H9 (cell line): ENCODE data around the gene TMEM119. TPM values are rescaled to one million over a fixed set of nuclear protein-coding genes. Genes with fewer than 3 reads are reported as not detected.

ENCODE experiments used
- DNase-seq: peaks from one replicate; pipeline ENCODE4 v3.0.0-alpha.2; 2017
- H2AFZ ChIP-seq: one replicate; pipeline ENCODE4 v1.6.1; 2013; ENCODE audit warnings: mild to moderate bottlenecking, low read length, control low read depth, moderate library complexity
- H2AK5ac ChIP-seq: 2 replicates; pipeline ENCODE4 v1.6.1; 2013; ENCODE audit warnings: low read length, control low read depth, mixed read lengths; ENCODE audit not compliant: insufficient read length
- H2BK120ac ChIP-seq: one replicate; pipeline ENCODE4 v1.6.1; 2013; ENCODE audit warnings: low read depth, mild to moderate bottlenecking, low read length, control low read depth, inconsistent platforms; ENCODE audit not compliant: poor library complexity, severe bottlenecking
- H2BK12ac ChIP-seq: 2 replicates; pipeline ENCODE4 v1.6.1; 2013; ENCODE audit warnings: low read length, control low read depth, mixed read lengths, low read depth; ENCODE audit not compliant: insufficient read length
- H2BK15ac ChIP-seq: 2 replicates; pipeline ENCODE4 v1.6.1; 2013; ENCODE audit warnings: low read depth, low read length, control low read depth
- H2BK20ac ChIP-seq: one replicate; pipeline ENCODE4 v1.6.1; 2013; ENCODE audit warnings: low read depth, mild to moderate bottlenecking, low read length, control low read depth, inconsistent platforms; ENCODE audit not compliant: poor library complexity, severe bottlenecking
- H2BK5ac ChIP-seq: 2 replicates; pipeline ENCODE4 v1.6.1; 2013; ENCODE audit warnings: low read length, control low read depth, mixed read lengths; ENCODE audit not compliant: insufficient read length
- H3K14ac ChIP-seq: 2 replicates; pipeline ENCODE4 v1.6.1; 2013; ENCODE audit warnings: low read length, control low read depth; ENCODE audit not compliant: insufficient read depth
- H3K18ac ChIP-seq: 2 replicates; pipeline ENCODE4 v1.6.1; 2013; ENCODE audit warnings: low read depth, mild to moderate bottlenecking, mixed read lengths, low read length, control low read depth; ENCODE audit not compliant: insufficient read length
- H3K23ac ChIP-seq: 2 replicates; pipeline ENCODE4 v1.6.1; 2013; ENCODE audit warnings: low read length, control low read depth, mixed read lengths, low read depth; ENCODE audit not compliant: insufficient read length
- H3K23me2 ChIP-seq: 2 replicates; pipeline ENCODE4 v1.6.1; 2013; ENCODE audit warnings: low read depth, mild to moderate bottlenecking, mixed read lengths, low read length, control low read depth; ENCODE audit not compliant: insufficient read length, poor library complexity, severe bottlenecking
- H3K27ac ChIP-seq: 2 replicates; pipeline ENCODE4 v1.5.1; 2013; ENCODE audit warnings: low read length, control low read depth, mixed read lengths, low read depth; ENCODE audit not compliant: insufficient read length
- H3K27me3 ChIP-seq: 2 replicates; pipeline ENCODE4 v1.6.1; 2013; ENCODE audit warnings: low read length, control low read depth, inconsistent platforms; ENCODE audit not compliant: insufficient read depth
- H3K4ac ChIP-seq: 2 replicates; pipeline ENCODE4 v1.6.1; 2013; ENCODE audit warnings: low read depth, mild to moderate bottlenecking, control low read depth, inconsistent platforms, low read length, moderate library complexity
- H3K4me1 ChIP-seq: 2 replicates; pipeline ENCODE4 v1.6.1; 2013; ENCODE audit warnings: low read length, control low read depth, inconsistent platforms; ENCODE audit not compliant: insufficient read depth
- H3K4me2 ChIP-seq: 2 replicates; pipeline ENCODE4 v1.6.1; 2013; ENCODE audit warnings: low read length, control low read depth, mixed read lengths; ENCODE audit not compliant: insufficient read length, insufficient read depth
- H3K56ac ChIP-seq: 2 replicates; pipeline ENCODE4 v1.6.1; 2013; ENCODE audit warnings: low read depth, mild to moderate bottlenecking, mixed read lengths, low read length, control low read depth; ENCODE audit not compliant: insufficient read length
- H3K79me1 ChIP-seq: 2 replicates; pipeline ENCODE4 v1.6.1; 2013; ENCODE audit warnings: low read depth, mild to moderate bottlenecking, moderate library complexity, low read length, control low read depth, inconsistent platforms; ENCODE audit not compliant: insufficient read depth, poor library complexity, severe bottlenecking
- H3K79me2 ChIP-seq: 2 replicates; pipeline ENCODE4 v1.6.1; 2013; ENCODE audit warnings: low read length, control low read depth, inconsistent platforms; ENCODE audit not compliant: insufficient read depth
- H3K9ac ChIP-seq: 2 replicates; pipeline ENCODE4 v1.6.1; 2013; ENCODE audit warnings: low read length, control low read depth, mixed read lengths; ENCODE audit not compliant: insufficient read length; ENCODE audit errors: extremely low read depth
- H3K9me3 ChIP-seq: one replicate; pipeline ENCODE4 v1.6.1; 2013; ENCODE audit warnings: low read depth, low read length, inconsistent platforms; ENCODE audit not compliant: control insufficient read depth
- H3T11ph ChIP-seq: one replicate; pipeline ENCODE4 v1.6.1; 2013; ENCODE audit warnings: mild to moderate bottlenecking, low read length, control low read depth, inconsistent platforms
- H4K20me1 ChIP-seq: one replicate; pipeline ENCODE4 v1.6.1; 2013; ENCODE audit not compliant: control insufficient read depth, insufficient read length, insufficient read depth
- H4K5ac ChIP-seq: 2 replicates; pipeline ENCODE4 v1.6.1; 2013; ENCODE audit warnings: low read depth, mild to moderate bottlenecking, mixed read lengths, low read length, control low read depth; ENCODE audit not compliant: insufficient read length
- H4K8ac ChIP-seq: replicated peaks from 2 replicates; pipeline ENCODE4 v1.6.1; 2013; ENCODE audit warnings: low read length, control low read depth, mixed read lengths, low read depth; ENCODE audit not compliant: insufficient read length
- H4K91ac ChIP-seq: 2 replicates; pipeline ENCODE4 v1.6.1; 2013; ENCODE audit warnings: low read depth, mild to moderate bottlenecking, moderate library complexity, mixed read lengths, low read length, control low read depth; ENCODE audit not compliant: insufficient read length
- H3K27ac Mint-ChIP-seq, 3 experiments: 2 replicates in 2 of 3; 3 replicates in 1 of 3; pipeline ENCODE4 v1.8.0; 2020 to 2021; ENCODE audit warnings: mixed read lengths in 3 of 3, mild to moderate bottlenecking in 1 of 3, moderate library complexity in 1 of 3
- H3K27me3 Mint-ChIP-seq: 2 replicates; pipeline ENCODE4 v1.8.0; 2021; ENCODE audit warnings: low read depth, mild to moderate bottlenecking, moderate library complexity, mixed read lengths
- H3K36me3 Mint-ChIP-seq, 3 experiments: 2 replicates in 2 of 3; 3 replicates in 1 of 3; pipeline ENCODE4 v1.8.0; 2020 to 2021; ENCODE audit warnings: low read depth in 3 of 3, mixed read lengths in 3 of 3; ENCODE audit not compliant: insufficient read depth in 1 of 3
- H3K4me1 Mint-ChIP-seq, 2 experiments: 2 replicates each; pipeline ENCODE4 v1.8.0; 2020; ENCODE audit warnings: mixed read lengths in 2 of 2
- H3K4me3 Mint-ChIP-seq, 2 experiments: 2 replicates in 1 of 2; 3 replicates in 1 of 2; pipeline ENCODE4 v1.8.0; 2020 to 2021; ENCODE audit warnings: mild to moderate bottlenecking in 2 of 2, mixed read lengths in 2 of 2, moderate library complexity in 1 of 2
- H3K9me3 Mint-ChIP-seq, 2 experiments: 2 replicates in 1 of 2; 3 replicates in 1 of 2; pipeline ENCODE4 v1.8.0; 2020; ENCODE audit warnings: mild to moderate bottlenecking in 2 of 2, mixed read lengths in 2 of 2, moderate library complexity in 1 of 2
- CTCF ChIP-seq: fragments of 200-600 bp; sonication (generic); conservative IDR thresholded peaks from 3 replicates; pipeline ENCODE4 v1.8.0; 2021; ENCODE audit warnings: antibody characterized with exemption, mild to moderate bottlenecking
- WGBS: extraction: QIAGEN DNeasy Blood & Tissue Kit; methylation state at CpG from one replicate; pipeline ENCODE4 v1.1.7; 2013; ENCODE audit warnings: missing lambda C conversion rate, low lambda C conversion rate, mixed read lengths; ENCODE audit not compliant: insufficient read length; ENCODE audit errors: extremely low coverage; 5-methylcytosine and 5-hydroxymethylcytosine counted together
- total RNA-seq: library from RNA; stranded (reverse); gene quantifications from 2 replicates; pipeline ENCODE4 v1.2.1, GENCODE V29; 2021

Gene TMEM119
- total RNA-seq, 1 experiment from 2014 or later, result not detected

- Mint-ChIP-seq H3K9me3 (peaks cover 0 to 3% of the 10 kb centered on the region in 2 experiments; a peak in 2 of 5 replicates), H3K4me3 (peak overlapping the region; percentile 100), H3K36me3 (peaks cover 7 to 41% (median 41%) of the 10 kb centered on the region in 3 experiments; a peak in 6 of 7 replicates), H3K27me3 (no peaks in the 10 kb centered on the region), H3K4me1 (peaks cover 29 to 35% of the 10 kb centered on the region in 2 experiments), H3K27ac (peak overlapping the region; percentile 3 to 100 (median 100); a peak in 6 of 7 replicates)
- peaks cover 18% of the 10 kb centered on the region for H3K23me2 ChIP-seq
- no peaks in the 10 kb centered on the region for H3K9me3 ChIP-seq
- H2AK5ac ChIP-seq, result no peak overlapping the region
- no peak overlapping the region for H2BK5ac ChIP-seq
- H3K9ac ChIP-seq, result peak overlapping the region; percentile 99
- no peak overlapping the region for H2BK20ac ChIP-seq
- no peak overlapping the region for H3K4ac ChIP-seq
- H3K4me1 ChIP-seq, result peaks cover 2% of the 10 kb centered on the region; the same call in 1 of the 2 replicates
- DNase-seq, result no peak
- no peak overlapping the region for H2BK12ac ChIP-seq
- H3K23ac ChIP-seq, result no peak overlapping the region
- H3K79me2 ChIP-seq, result peaks cover 49% of the 10 kb centered on the region
- WGBS, result no CpG with 5 or more reads among the region's 12 CpGs
- no peak overlapping the region for H3K14ac ChIP-seq
- H3T11ph ChIP-seq, result no peak overlapping the region
- no peak overlapping the region for H4K5ac ChIP-seq
- H4K20me1 ChIP-seq, result no peaks in the 10 kb centered on the region
- H3K18ac ChIP-seq, result no peak overlapping the region
- no peak overlapping the region for H3K27ac ChIP-seq
- no peaks in the 10 kb centered on the region for H3K27me3 ChIP-seq
- peaks cover 3% of the 10 kb centered on the region for H3K79me1 ChIP-seq
- TF ChIP-seq CTCF, result no peak
- H3K4me2 ChIP-seq, result peak overlapping the region; percentile 80
- H2AFZ ChIP-seq, result no peak overlapping the region
- H4K91ac ChIP-seq, result peak overlapping the region; percentile 47
- H4K8ac ChIP-seq, result no peak overlapping the region
- no peak overlapping the region for H2BK120ac ChIP-seq
- H3K56ac ChIP-seq, result no peak overlapping the region
- no peak overlapping the region for H2BK15ac ChIP-seq
Measured at GRCh38 chr12:108560321-108560721, 37.6 kb downstream of the TMEM119 start.
